HG02870 (cell line): ENCODE data around the gene TPH1.

Experiments
- ATAC-seq: cut with Tn5 transposase; IDR thresholded peaks from one replicate; pipeline ENCODE4 v1.9.1; 2021; ENCODE audit warnings: mild to moderate bottlenecking, moderate library complexity; ENCODE audit not compliant: unreplicated experiment

TPH1 gene

GRCh38 chr11:18046116-18046777 lies at the start of gene TPH1:
TSS of gene TPH1 (minus strand) at chr11:18046269. CDS start at chr11:18040762, 5,507 bp downstream.
- ATAC-seq: no peak

GRCh38 chr11:18093959-18094358 lies 47.9 kb upstream of the TPH1 start:
- ATAC-seq: no peak

GRCh38 chr11:18091731-18092130 lies 45.7 kb upstream of the TPH1 start:
- no peak for ATAC-seq

- no peak for ATAC-seq
These were observed 42.9 kb upstream of the TPH1 start for GRCh38 chr11:18088966-18089365.

GRCh38 chr11:18088366-18088765 lies 42.3 kb upstream of the TPH1 start:
- ATAC-seq: no peak

- no peak for ATAC-seq
These were observed 35.5 kb upstream of the TPH1 start for GRCh38 chr11:18081551-18081950.

- ATAC-seq: no peak
These were observed 34.4 kb upstream of the TPH1 start for GRCh38 chr11:18080451-18080850.

- no peak for ATAC-seq
These were observed 32.8 kb upstream of the TPH1 start for GRCh38 chr11:18078909-18079308.

GRCh38 chr11:18075444-18075843 lies 29.4 kb upstream of the TPH1 start:
- no peak for ATAC-seq

GRCh38 chr11:18071098-18071705 lies 25.1 kb upstream of the TPH1 start:
- no peak for ATAC-seq

GRCh38 chr11:18067372-18067771 lies 21.3 kb upstream of the TPH1 start:
- ATAC-seq: no peak

- no peak for ATAC-seq
These were observed 20.6 kb upstream of the TPH1 start for GRCh38 chr11:18066626-18067025.

GRCh38 chr11:18065572-18065971 lies 19.5 kb upstream of the TPH1 start:
- no peak for ATAC-seq

GRCh38 chr11:18064450-18065054 lies 18.5 kb upstream of the TPH1 start:
- ATAC-seq: no peak

- no peak for ATAC-seq
These were observed 17.9 kb upstream of the TPH1 start for GRCh38 chr11:18063862-18064434.

- ATAC-seq: no peak
These were observed 17.1 kb upstream of the TPH1 start for GRCh38 chr11:18063125-18063524.

GRCh38 chr11:18061351-18061750 lies 15.3 kb upstream of the TPH1 start:
- no peak for ATAC-seq

- no peak for ATAC-seq
These were observed 10.6 kb upstream of the TPH1 start for GRCh38 chr11:18056561-18057181.

- no peak for ATAC-seq
These were observed 8.5 kb upstream of the TPH1 start for GRCh38 chr11:18054511-18055103.

GRCh38 chr11:18050848-18051247 lies 4.8 kb upstream of the TPH1 start:
- ATAC-seq: no peak

- ATAC-seq: no peak
These were observed 9.6 kb downstream of the TPH1 start for GRCh38 chr11:18036456-18036855.
